Esophagus squamous epithelium (tissue), 5 donors: ENCODE measurements around the gene RERE. TPM values are rescaled to one million over a fixed set of nuclear protein-coding genes. Genes with fewer than 3 reads are reported as not detected.

Source experiments
- DNase-seq: peaks from one replicate; lab custom pipeline; 2025; lab: John Stamatoyannopoulos, UW
- H3K27ac ChIP-seq, 4 donors: fragments of 200-600 bp; sonication (generic); one replicate each; pipeline ENCODE4 v1.5.1; 2016 to 2019; ENCODE audit warnings: mild to moderate bottlenecking in 1 of 4
- H3K27me3 ChIP-seq, 4 donors: fragments of 200-600 bp; sonication (generic); 1 replicate in 3 of 4; 2 replicates in 1 of 4; pipeline versions ENCODE4 v1.5.1 to v1.6.0; 2017 to 2021; ENCODE audit warnings: antibody characterized with exemption in 1 of 4
- H3K36me3 ChIP-seq, 3 donors: fragments of 200-600 bp; sonication (generic); one replicate each; pipeline ENCODE4 v1.5.1; 2016 to 2019
- H3K4me1 ChIP-seq, 3 donors: fragments of 200-600 bp; sonication (generic); one replicate each; pipeline ENCODE4 v1.5.1; 2017 to 2019
- H3K4me3 ChIP-seq, 4 donors: fragments of 200-600 bp; sonication (generic); 1 replicate in 3 of 4; 2 replicates in 1 of 4; pipeline ENCODE4 v1.5.1; 2016 to 2019; ENCODE audit warnings: mild to moderate bottlenecking in 2 of 4, moderate library complexity in 1 of 4
- H3K9me3 ChIP-seq, 3 donors: fragments of 200-600 bp; sonication (generic); one replicate each; pipeline ENCODE4 v1.5.1; 2016 to 2019
- POLR2A ChIP-seq, 4 donors: fragments of 450-650 bp; IDR thresholded peaks; one replicate each; pipeline ENCODE4 v1.6.1; 2017; ENCODE audit warnings: antibody characterized with exemption in 4 of 4, mild to moderate bottlenecking in 4 of 4, moderate library complexity in 3 of 4
- WGBS, 2 donors: methylation state at CpG; one replicate each; pipeline ENCODE4 v1.1.5; 2018; 5-methylcytosine and 5-hydroxymethylcytosine counted together
- intact Hi-C: fragments of 100-400 bp; cut with DNase I; formaldehyde crosslinking; loops from one replicate; pipeline ENCODE4 v1.15.0; 2022
- total RNA-seq, 4 donors: library from RNA; depleted of rRNA; stranded (reverse); fragments of >200 nt; gene quantifications; one replicate each; pipeline ENCODE4 v1.1.0, GENCODE V29; 2016
- TF ChIP-seq, protein P1 (sequence below), 6 experiments: fragments of 450-650 bp in 4 of 6; fragments of 200-600 bp in 2 of 6; sonication (generic) in 2 of 6; IDR thresholded peaks; one replicate each; pipeline ENCODE4 v1.5.1; 2016 to 2019; ENCODE audit warnings: antibody characterized with exemption in 6 of 6, mild to moderate bottlenecking in 4 of 6, moderate library complexity in 4 of 6
- donor health status: DM: yes; HTN: yes; CAD: no.

RERE gene
- total RNA-seq, 4 donors from 2014 or later: 27.5 to 56.6 (median 32.1) TPM

DNA sequence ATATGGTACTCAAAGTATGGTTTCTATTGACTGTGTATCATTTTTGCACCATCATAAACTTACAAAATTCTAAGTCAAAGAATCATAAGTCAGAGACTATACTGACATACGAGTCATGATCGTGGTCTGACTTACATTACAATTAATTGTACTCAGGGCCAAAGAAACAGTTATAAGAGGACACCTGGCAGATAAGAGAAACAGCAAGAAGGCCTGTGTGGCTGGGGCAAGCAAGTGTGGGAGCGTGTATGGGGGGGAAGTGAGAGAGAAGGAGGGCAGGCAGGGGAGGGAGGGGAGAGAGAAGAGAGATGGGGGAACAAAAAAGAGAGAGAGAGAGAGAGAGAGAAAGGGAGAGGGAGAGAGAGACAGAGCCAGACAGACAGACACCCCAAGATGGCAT is 70.9 kb downstream of the RERE start:
- H3K9me3 ChIP-seq: no peaks in the 10 kb centered on the region
- no peaks in the 10 kb centered on the region for H3K36me3 ChIP-seq
- intact Hi-C loops: no loop called here
- DNase-seq: no peak
- H3K27me3 ChIP-seq: no peaks in the 10 kb centered on the region
- TF ChIP-seq, protein P1, sequence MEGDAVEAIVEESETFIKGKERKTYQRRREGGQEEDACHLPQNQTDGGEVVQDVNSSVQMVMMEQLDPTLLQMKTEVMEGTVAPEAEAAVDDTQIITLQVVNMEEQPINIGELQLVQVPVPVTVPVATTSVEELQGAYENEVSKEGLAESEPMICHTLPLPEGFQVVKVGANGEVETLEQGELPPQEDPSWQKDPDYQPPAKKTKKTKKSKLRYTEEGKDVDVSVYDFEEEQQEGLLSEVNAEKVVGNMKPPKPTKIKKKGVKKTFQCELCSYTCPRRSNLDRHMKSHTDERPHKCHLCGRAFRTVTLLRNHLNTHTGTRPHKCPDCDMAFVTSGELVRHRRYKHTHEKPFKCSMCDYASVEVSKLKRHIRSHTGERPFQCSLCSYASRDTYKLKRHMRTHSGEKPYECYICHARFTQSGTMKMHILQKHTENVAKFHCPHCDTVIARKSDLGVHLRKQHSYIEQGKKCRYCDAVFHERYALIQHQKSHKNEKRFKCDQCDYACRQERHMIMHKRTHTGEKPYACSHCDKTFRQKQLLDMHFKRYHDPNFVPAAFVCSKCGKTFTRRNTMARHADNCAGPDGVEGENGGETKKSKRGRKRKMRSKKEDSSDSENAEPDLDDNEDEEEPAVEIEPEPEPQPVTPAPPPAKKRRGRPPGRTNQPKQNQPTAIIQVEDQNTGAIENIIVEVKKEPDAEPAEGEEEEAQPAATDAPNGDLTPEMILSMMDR (IDR thresholded peaks at IDR 0.05): no peak
- no peak for TF ChIP-seq POLR2A (IDR thresholded peaks at IDR 0.05)
- no peak overlapping the region for H3K4me3 ChIP-seq
- no peak overlapping the region for H3K27ac ChIP-seq
- 61 to 74% methylated on average over 3 of the region's 3 CpGs for WGBS, 2 donors
- H3K4me1 ChIP-seq: no peaks in the 10 kb centered on the region

GRCh38 chr1:8745749-8746390 is 71.6 kb downstream of the RERE start:
- intact Hi-C loops: no loop called here
- H3K27ac ChIP-seq: no peak overlapping the region
- no peaks in the 10 kb centered on the region for H3K9me3 ChIP-seq
- TF ChIP-seq, protein P1 (IDR thresholded peaks at IDR 0.05): no peak
- no peak for TF ChIP-seq POLR2A (IDR thresholded peaks at IDR 0.05)
- no peaks in the 10 kb centered on the region for H3K27me3 ChIP-seq
- no peak for DNase-seq
- H3K36me3 ChIP-seq: no peaks in the 10 kb centered on the region
- H3K4me1 ChIP-seq: no peaks in the 10 kb centered on the region
- no peak overlapping the region for H3K4me3 ChIP-seq
- 83 to 90% methylated on average over 6 of the region's 6 CpGs for WGBS, 2 donors

GRCh38 chr1:8745346-8745745 is 72.1 kb downstream of the RERE start:
- Histone ChIP-seq H3K36me3 (no peaks in the 10 kb centered on the region), H3K27me3 (no peaks in the 10 kb centered on the region), H3K4me1 (no peaks in the 10 kb centered on the region), H3K27ac (no peak overlapping the region), H3K4me3 (no peak overlapping the region), H3K9me3 (no peaks in the 10 kb centered on the region)
- no peak for DNase-seq
- no peak for TF ChIP-seq POLR2A (IDR thresholded peaks at IDR 0.05)
- TF ChIP-seq, protein P1 (IDR thresholded peaks at IDR 0.05): no peak
- WGBS, 2 donors: 76 to 92% methylated on average over 6 of the region's 6 CpGs
- intact Hi-C loops: no loop called here

DNA sequence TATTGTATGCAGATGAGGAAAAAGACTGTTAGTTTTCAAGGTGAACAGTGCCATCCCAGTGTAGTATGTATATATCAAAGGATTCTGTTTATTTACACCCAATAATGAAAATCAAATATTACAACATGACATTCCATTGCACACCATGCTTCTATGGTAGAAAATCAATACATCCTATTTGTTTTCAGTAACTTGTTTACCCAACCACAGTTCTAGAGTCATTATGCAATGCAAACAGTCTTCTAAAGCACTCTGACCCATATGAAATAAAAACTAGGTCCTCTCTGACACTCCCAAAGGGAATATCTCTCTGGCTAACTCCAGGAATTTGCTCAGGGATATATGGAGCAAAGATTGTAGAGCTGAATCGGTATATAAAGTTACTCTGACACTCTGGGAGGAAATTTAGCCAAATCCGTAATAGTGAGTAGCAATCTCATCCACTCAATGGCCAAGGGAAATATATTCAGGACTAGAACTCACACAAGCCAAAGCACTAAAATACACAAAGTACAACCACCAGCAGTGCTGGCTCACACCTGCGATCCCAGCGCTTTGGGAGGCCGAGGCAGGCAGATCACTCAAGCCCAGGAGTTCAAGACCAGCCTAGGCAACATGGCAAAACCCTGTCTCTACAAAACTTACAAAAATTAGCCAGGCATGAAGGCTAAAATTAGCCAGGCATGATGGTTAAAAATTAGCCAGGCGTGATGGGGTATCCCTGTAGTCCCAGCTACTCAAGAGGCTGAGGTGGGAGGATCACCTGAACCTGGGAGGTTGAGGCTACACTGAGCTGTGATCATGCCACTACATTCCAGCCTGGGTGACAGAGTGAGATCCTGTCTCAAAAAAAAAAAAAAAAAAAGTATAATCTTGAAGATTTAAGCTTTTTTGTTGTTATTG is 75.2 kb downstream of the RERE start:
- 91 to 92% methylated on average over 6 of the region's 6 CpGs for WGBS, 2 donors
- no peak for DNase-seq
- no peak overlapping the region for H3K4me3 ChIP-seq
- no peaks in the 10 kb centered on the region for H3K4me1 ChIP-seq
- H3K36me3 ChIP-seq: no peaks in the 10 kb centered on the region
- no peak for TF ChIP-seq POLR2A (IDR thresholded peaks at IDR 0.05)
- TF ChIP-seq, protein P1 (IDR thresholded peaks at IDR 0.05): no peak
- no peak overlapping the region for H3K27ac ChIP-seq
- H3K9me3 ChIP-seq: peaks cover 0 to 6% (median 0%) of the 10 kb centered on the region in 3 donors
- intact Hi-C loops: no loop called here
- H3K27me3 ChIP-seq: no peaks in the 10 kb centered on the region

DNA sequence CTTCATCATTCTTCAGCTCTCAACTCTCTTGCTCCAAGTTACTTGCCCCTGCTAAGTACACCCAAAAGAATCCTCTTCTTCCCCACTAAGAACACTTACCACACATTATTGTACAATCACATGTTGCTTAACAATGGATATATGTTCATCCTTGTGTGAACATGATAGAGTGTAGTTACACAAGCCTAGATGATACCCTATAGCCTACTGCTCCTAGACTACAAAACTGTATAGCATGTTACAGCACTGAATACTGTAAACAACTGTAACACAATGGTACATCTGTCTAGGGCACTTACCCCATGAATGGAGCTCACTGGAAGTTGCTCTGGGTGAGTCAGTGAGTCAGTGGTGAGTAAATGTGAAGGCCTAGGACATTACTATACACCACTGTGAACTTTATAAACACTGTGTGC is 77.4 kb downstream of the RERE start:
- Histone ChIP-seq H3K27ac (no peak overlapping the region), H3K4me1 (no peaks in the 10 kb centered on the region), H3K4me3 (no peak overlapping the region), H3K27me3 (no peaks in the 10 kb centered on the region), H3K9me3 (peaks cover 0 to 6% (median 0%) of the 10 kb centered on the region in 3 donors), H3K36me3 (no peaks in the 10 kb centered on the region)
- no peak for DNase-seq
- intact Hi-C loops: no loop called here
- TF ChIP-seq POLR2A (IDR thresholded peaks at IDR 0.05): no peak
- TF ChIP-seq, protein P1 (IDR thresholded peaks at IDR 0.05): no peak
